A549 (cell line): Measurements from ENCODE around the gene SVEP1.

Source experiments
- BCL3 ChIP-seq: fragments of >200 bp; sonication (Bioruptor Twin); formaldehyde crosslinking; IDR thresholded peaks from 3 replicates; pipeline ENCODE4 v1.6.1; 2016
- ESRRA ChIP-seq: fragments of 150-350 bp; IDR thresholded peaks from 2 replicates; pipeline ENCODE4 v1.6.1; 2014; ENCODE audit warnings: mild to moderate bottlenecking, low read length, borderline replicate concordance
- HDAC2 ChIP-seq: fragments of 200-600 bp; sonication (generic); IDR thresholded peaks from 2 replicates; pipeline ENCODE4 v1.6.1; 2016
- JUN ChIP-seq, 2 experiments: fragments of >200 bp; sonication (Bioruptor Twin); formaldehyde crosslinking; IDR thresholded peaks; 2 replicates in 1 of 2; 3 replicates in 1 of 2; pipeline ENCODE4 v1.6.1; 2016 to 2017
- JUNB ChIP-seq: fragments of >200 bp; sonication (Bioruptor Twin); formaldehyde crosslinking; IDR thresholded peaks from 2 replicates; pipeline ENCODE4 v1.6.1; 2016
- KDM1A ChIP-seq: fragments of 200-600 bp; sonication (generic); IDR thresholded peaks from 2 replicates; pipeline ENCODE4 v1.6.1; 2016; ENCODE audit warnings: low read depth, mild to moderate bottlenecking
- MYC ChIP-seq: IDR thresholded peaks from 2 replicates; pipeline ENCODE4 v1.6.1; 2012; ENCODE audit warnings: mild to moderate bottlenecking, inconsistent platforms, low read length, improper control_type of control experiment, borderline replicate concordance
- POLR2A ChIP-seq: IDR thresholded peaks from 2 replicates; pipeline ENCODE4 v1.6.1; 2012; ENCODE audit warnings: mild to moderate bottlenecking, low read length
- RARB ChIP-seq: fragments of 250-450 bp; sonication (Bioruptor Pico); IDR thresholded peaks from 2 replicates; pipeline ENCODE4 v1.8.0; 2021; ENCODE audit warnings: mild to moderate bottlenecking, moderate library complexity
- SMC3 ChIP-seq: fragments of >200 bp; sonication (Bioruptor Twin); formaldehyde crosslinking; IDR thresholded peaks from 3 replicates; pipeline ENCODE4 v1.6.1; 2018; ENCODE audit warnings: inconsistent platforms
- SREBF2 ChIP-seq: fragments of 450-650 bp; IDR thresholded peaks from 2 replicates; pipeline ENCODE4 v1.6.1; 2014; ENCODE audit warnings: mild to moderate bottlenecking, moderate library complexity
- USF2 ChIP-seq: fragments of 450-650 bp; IDR thresholded peaks from 2 replicates; pipeline ENCODE4 v1.6.1; 2014; ENCODE audit warnings: antibody characterized with exemption
- ZFP36 ChIP-seq: fragments of 450-650 bp; IDR thresholded peaks from 2 replicates; pipeline ENCODE4 v1.6.1; 2014; ENCODE audit warnings: borderline replicate concordance; ENCODE audit not compliant: partially characterized antibody
- TF ChIP-seq, protein P1 (sequence below): fragments of >200 bp; sonication (Bioruptor Twin); formaldehyde crosslinking; IDR thresholded peaks from 3 replicates; pipeline ENCODE4 v1.5.1; 2016

- no peak for TF ChIP-seq HDAC2
- TF ChIP-seq SMC3, result no peak
- no peak for TF ChIP-seq ESRRA
- TF ChIP-seq SREBF2, result no peak
- TF ChIP-seq KDM1A, result no peak
- TF ChIP-seq POLR2A, result no peak
- no peak for TF ChIP-seq BCL3
- no peak for TF ChIP-seq MYC
- TF ChIP-seq, protein P1, sequence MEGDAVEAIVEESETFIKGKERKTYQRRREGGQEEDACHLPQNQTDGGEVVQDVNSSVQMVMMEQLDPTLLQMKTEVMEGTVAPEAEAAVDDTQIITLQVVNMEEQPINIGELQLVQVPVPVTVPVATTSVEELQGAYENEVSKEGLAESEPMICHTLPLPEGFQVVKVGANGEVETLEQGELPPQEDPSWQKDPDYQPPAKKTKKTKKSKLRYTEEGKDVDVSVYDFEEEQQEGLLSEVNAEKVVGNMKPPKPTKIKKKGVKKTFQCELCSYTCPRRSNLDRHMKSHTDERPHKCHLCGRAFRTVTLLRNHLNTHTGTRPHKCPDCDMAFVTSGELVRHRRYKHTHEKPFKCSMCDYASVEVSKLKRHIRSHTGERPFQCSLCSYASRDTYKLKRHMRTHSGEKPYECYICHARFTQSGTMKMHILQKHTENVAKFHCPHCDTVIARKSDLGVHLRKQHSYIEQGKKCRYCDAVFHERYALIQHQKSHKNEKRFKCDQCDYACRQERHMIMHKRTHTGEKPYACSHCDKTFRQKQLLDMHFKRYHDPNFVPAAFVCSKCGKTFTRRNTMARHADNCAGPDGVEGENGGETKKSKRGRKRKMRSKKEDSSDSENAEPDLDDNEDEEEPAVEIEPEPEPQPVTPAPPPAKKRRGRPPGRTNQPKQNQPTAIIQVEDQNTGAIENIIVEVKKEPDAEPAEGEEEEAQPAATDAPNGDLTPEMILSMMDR, result no peak
- no peak for TF ChIP-seq JUNB
- no peak for TF ChIP-seq RARB
- TF ChIP-seq USF2, result no peak
- TF ChIP-seq JUN (IDR thresholded peaks at IDR 0.05), result no peak
- no peak for TF ChIP-seq ZFP36
Observed at GRCh38 chr9:110472111-110472510, 107.4 kb downstream of the SVEP1 start.
